Neural cell (in vitro differentiated cells): ENCODE results near the gene ZBP1. TPM values are rescaled to one million over a fixed set of nuclear protein-coding genes. Genes with fewer than 3 reads are reported as not detected.

Experiments
- H2AFZ ChIP-seq: fragments of 200-600, 300-800 bp; sonication (generic), shearing (Covaris generic); 2 replicates; pipeline ENCODE4 v1.6.0; 2014; ENCODE audit warnings: low read depth, mild to moderate bottlenecking, antibody characterized with exemption, low read length, moderate library complexity
- H3F3A ChIP-seq: fragments of 200-600 bp; shearing (Covaris generic); 2 replicates; pipeline ENCODE4 v1.6.1; 2016; ENCODE audit warnings: mild to moderate bottlenecking, moderate library complexity, mixed read lengths, antibody characterized with exemption, low read length; ENCODE audit not compliant: insufficient read depth, poor library complexity, severe bottlenecking
- H3K27ac ChIP-seq: fragments of 200-600, 300-800 bp; sonication (generic), shearing (Covaris generic); 2 replicates; pipeline ENCODE4 v1.5.1; 2014; ENCODE audit warnings: mild to moderate bottlenecking, low read length, moderate library complexity
- H3K27me3 ChIP-seq: fragments of 300-800, 200-600 bp; sonication (generic), shearing (Covaris generic); 2 replicates; pipeline ENCODE4 v1.6.0; 2014; ENCODE audit warnings: mild to moderate bottlenecking, low read depth, low read length, moderate library complexity; ENCODE audit not compliant: insufficient read depth
- H3K36me3 ChIP-seq: fragments of 300-800, 200-600 bp; sonication (generic), shearing (Covaris generic); 2 replicates; pipeline ENCODE4 v1.5.1; 2014; ENCODE audit warnings: mild to moderate bottlenecking, antibody characterized with exemption, low read length, moderate library complexity; ENCODE audit not compliant: insufficient read depth
- H3K4me2 ChIP-seq: fragments of 300-800, 200-600 bp; sonication (generic), shearing (Covaris generic); 2 replicates; pipeline ENCODE4 v1.6.0; 2014; ENCODE audit warnings: mild to moderate bottlenecking, low read length
- H3K4me3 ChIP-seq: fragments of 300-800, 200-600 bp; sonication (generic), shearing (Covaris generic); 2 replicates; pipeline ENCODE4 v1.5.1; 2014; ENCODE audit warnings: mild to moderate bottlenecking, low read length, moderate library complexity
- H3K79me2 ChIP-seq: fragments of 200-600 bp; shearing (Covaris generic); replicated peaks from 2 replicates; pipeline ENCODE4 v1.6.0; 2014; ENCODE audit warnings: mild to moderate bottlenecking, low read length, moderate library complexity; ENCODE audit not compliant: insufficient read depth
- H3K9ac ChIP-seq: fragments of 300-800, 200-600 bp; sonication (generic), shearing (Covaris generic); 2 replicates; pipeline ENCODE4 v1.6.1; 2016; ENCODE audit warnings: mild to moderate bottlenecking, low read length, mixed read lengths
- H3K9me2 ChIP-seq: fragments of 200-600 bp; shearing (Covaris generic); 2 replicates; pipeline ENCODE4 v1.6.1; 2016; ENCODE audit warnings: mild to moderate bottlenecking, low read length, mixed read lengths; ENCODE audit not compliant: insufficient read depth
- H3K9me3 ChIP-seq: fragments of 200-600, 300-800 bp; sonication (generic), shearing (Covaris generic); 2 replicates; pipeline ENCODE4 v1.6.1; 2016; ENCODE audit warnings: mild to moderate bottlenecking, mixed run types, low read length, moderate library complexity, mixed read lengths
- H4K20me1 ChIP-seq: fragments of 200-600 bp; shearing (Covaris generic); 2 replicates; pipeline ENCODE4 v1.6.1; 2016; ENCODE audit warnings: mild to moderate bottlenecking, mixed run types; ENCODE audit not compliant: insufficient read depth
- CTCF ChIP-seq: fragments of 450-650 bp; IDR thresholded peaks from 2 replicates; pipeline ENCODE4 v1.5.1; 2014; ENCODE audit warnings: antibody characterized with exemption, mild to moderate bottlenecking, moderate library complexity; ENCODE audit not compliant: poor library complexity, severe bottlenecking
- EP300 ChIP-seq: fragments of 450-650 bp; conservative IDR thresholded peaks from 2 replicates; pipeline ENCODE4 v1.6.1; 2014; ENCODE audit warnings: antibody characterized with exemption, mild to moderate bottlenecking, moderate library complexity; ENCODE audit not compliant: poor library complexity, severe bottlenecking
- EZH2 ChIP-seq: fragments of 200-600, 300-800 bp; shearing (Covaris generic), sonication (generic); IDR thresholded peaks from 2 replicates; pipeline ENCODE4 v1.6.1; 2014; ENCODE audit warnings: antibody characterized with exemption, low read length, borderline replicate concordance, mild to moderate bottlenecking; ENCODE audit not compliant: insufficient read depth, poor library complexity, severe bottlenecking
- MXI1 ChIP-seq: fragments of 450-650 bp; conservative IDR thresholded peaks from 2 replicates; pipeline ENCODE4 v1.6.1; 2014; ENCODE audit warnings: antibody characterized with exemption, mild to moderate bottlenecking; ENCODE audit not compliant: poor library complexity, severe bottlenecking
- POLR2AphosphoS5 ChIP-seq: IDR thresholded peaks from 2 replicates; pipeline ENCODE4 v1.6.1; 2012
- RAD21 ChIP-seq: fragments of 450-650 bp; conservative IDR thresholded peaks from 2 replicates; pipeline ENCODE4 v1.6.1; 2014; ENCODE audit warnings: antibody characterized with exemption, mild to moderate bottlenecking, moderate library complexity
- REST ChIP-seq: IDR thresholded peaks from 2 replicates; pipeline ENCODE4 v1.6.1; 2012; ENCODE audit warnings: borderline replicate concordance
- SMC3 ChIP-seq: fragments of 450-650 bp; conservative IDR thresholded peaks from 2 replicates; pipeline ENCODE4 v1.6.1; 2014; ENCODE audit warnings: antibody characterized with exemption, mild to moderate bottlenecking, moderate library complexity; ENCODE audit not compliant: poor library complexity
- TAF1 ChIP-seq: IDR thresholded peaks from 2 replicates; pipeline ENCODE4 v1.6.1; 2012; ENCODE audit warnings: low read depth
- polyA plus RNA-seq: library from polyadenylated mRNA; depleted of rRNA; stranded (reverse); fragments of >200 nt; gene quantifications from 2 replicates; pipeline ENCODE4 v1.2.3, GENCODE V29; 2014

Gene ZBP1
- polyA plus RNA-seq, 1 donor from 2014 or later: not detected

- H3K4me3 ChIP-seq: no peak overlapping the region
- no peak overlapping the region for H3K27ac ChIP-seq
- no peaks in the 10 kb centered on the region for H3K36me3 ChIP-seq
- H3K79me2 ChIP-seq: no peaks in the 10 kb centered on the region
- H3K9me2 ChIP-seq: no peaks in the 10 kb centered on the region
- H3K9me3 ChIP-seq: no peaks in the 10 kb centered on the region
- H3F3A ChIP-seq: no peaks in the 10 kb centered on the region
- H4K20me1 ChIP-seq: no peaks in the 10 kb centered on the region
- H3K4me2 ChIP-seq: no peak overlapping the region
- no peaks in the 10 kb centered on the region for H3K27me3 ChIP-seq
- H3K9ac ChIP-seq: no peak overlapping the region
- TF ChIP-seq RAD21: no peak
- no peak for TF ChIP-seq CTCF
- no peak overlapping the region for H2AFZ ChIP-seq
Observed at GRCh38 chr20:57658447-57658832, 38.2 kb upstream of the ZBP1 start.

- Histone ChIP-seq H3K27me3 (no peaks in the 10 kb centered on the region), H2AFZ (no peak overlapping the region), H3K27ac (no peak overlapping the region), H3K9me3 (no peaks in the 10 kb centered on the region), H3K4me3 (no peak overlapping the region), H3K36me3 (no peaks in the 10 kb centered on the region), H3K79me2 (no peaks in the 10 kb centered on the region), H3F3A (no peaks in the 10 kb centered on the region), H4K20me1 (no peaks in the 10 kb centered on the region), H3K9ac (no peak overlapping the region), H3K9me2 (no peaks in the 10 kb centered on the region), H3K4me2 (no peak overlapping the region)
- TF ChIP-seq EZH2 (no peak), RAD21 (no peak), EP300 (no peak), CTCF (no peak), POLR2AphosphoS5 (no peak), TAF1 (no peak), MXI1 (no peak), REST (no peak), SMC3 (no peak)
Observed at GRCh38 chr20:57657535-57658446, 37.6 kb upstream of the ZBP1 start.
